T follicular helper cell (primary cell): ENCODE data around the gene LRRC3.

Source experiments
- DNase-seq: peaks from one replicate; pipeline ENCODE4 v3.0.0-alpha.2; 2020; ENCODE audit warnings: low read depth

Gene LRRC3

GRCh38 chr21:44456915-44457736 is 1.8 kb downstream of the LRRC3 start:
- no peak for DNase-seq

DNA sequence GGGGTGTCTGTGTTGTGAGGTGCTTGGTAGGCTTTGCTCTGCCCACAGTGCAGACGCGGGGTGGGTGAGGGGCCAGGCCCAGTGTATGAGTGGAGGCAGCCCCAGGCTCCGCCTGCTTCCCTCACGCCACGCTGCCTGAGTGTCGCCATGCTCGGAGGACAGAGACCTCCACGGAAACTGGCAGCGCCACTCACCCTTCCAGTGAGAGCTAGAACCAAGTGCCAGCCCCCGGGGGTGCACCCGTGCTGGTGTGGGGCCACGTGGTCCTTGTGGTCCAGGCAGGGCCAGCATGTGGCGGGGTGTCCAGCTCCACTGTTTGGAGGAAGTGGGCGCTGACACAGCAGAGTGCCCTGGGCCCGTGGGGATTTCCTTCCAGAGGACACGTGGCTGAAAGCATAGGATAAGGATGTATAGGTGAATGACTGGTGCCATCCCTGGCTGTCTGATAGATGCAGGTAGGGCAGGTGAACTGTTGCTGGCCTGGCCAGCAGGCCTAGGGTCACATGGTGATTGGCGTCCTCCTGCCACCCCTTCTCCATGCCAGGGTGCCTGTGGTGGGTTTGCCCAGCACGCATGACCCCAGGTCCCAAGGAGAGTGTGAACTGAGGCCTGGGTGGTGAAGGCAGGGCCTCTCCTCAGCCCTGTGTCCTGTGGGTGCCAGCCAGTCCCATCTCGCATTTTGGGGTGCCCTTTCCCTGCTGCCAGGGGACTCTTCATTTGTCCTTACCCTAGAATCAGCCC is 3.8 kb downstream of the LRRC3 start:
- no peak for DNase-seq

DNA sequence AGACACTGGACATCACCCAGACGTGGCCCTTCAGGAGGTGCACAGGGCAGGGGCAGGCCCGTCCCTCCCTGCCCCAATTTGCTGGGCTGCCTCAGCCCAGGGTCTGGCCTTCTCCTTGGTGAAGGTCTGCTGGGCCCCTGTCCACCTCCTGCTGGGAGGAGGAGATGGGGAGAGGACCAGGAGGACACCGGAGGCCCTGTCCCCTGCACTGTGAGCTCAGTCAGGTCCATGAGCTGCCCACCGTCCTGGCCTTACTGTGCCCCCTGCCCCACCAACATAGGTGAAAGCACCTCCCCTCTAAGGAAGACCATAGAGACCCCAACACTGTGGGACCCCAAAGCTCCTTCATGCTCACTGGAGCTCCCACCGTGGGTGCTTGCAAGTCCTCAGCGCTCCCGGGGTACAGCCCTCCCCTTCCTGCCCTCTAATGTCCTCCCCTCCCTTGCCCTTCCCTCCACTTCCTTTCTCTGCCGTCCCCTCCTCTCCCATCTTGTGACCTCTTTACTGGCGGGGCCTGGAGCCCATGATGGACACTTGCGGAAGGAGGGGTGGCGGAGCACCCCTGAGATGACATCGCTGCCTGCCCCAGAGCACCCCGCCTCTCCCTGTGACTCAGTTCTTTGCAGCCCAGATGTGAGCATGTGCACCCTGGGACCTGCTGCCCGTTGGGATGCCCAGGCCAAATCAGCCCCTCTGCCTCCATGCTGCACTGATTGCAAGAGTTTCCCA is 4.6 kb downstream of the LRRC3 start:
- DNase-seq: no peak

GRCh38 chr21:44460441-44460755 is 5.1 kb downstream of the LRRC3 start:
- no peak for DNase-seq

DNA sequence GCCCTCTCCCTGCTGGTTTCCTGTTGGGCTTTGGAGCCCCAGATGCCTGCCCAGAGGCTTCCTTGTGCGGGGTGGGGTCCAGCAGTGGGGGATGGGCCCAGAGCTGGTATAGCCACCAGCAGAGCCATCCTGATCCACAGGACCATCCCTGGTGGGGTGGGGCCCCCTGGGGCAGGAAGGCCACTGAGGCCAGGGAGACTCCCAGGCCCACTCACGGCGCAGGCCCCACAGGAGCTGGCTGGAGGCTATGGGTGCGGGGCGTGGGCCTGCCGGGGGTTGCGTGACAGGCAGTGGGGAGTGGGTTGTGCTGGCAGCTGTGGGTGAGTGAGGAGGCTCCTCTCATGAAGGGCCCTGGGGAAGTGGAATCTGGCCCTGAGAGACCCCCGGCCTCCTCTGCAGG is 5.7 kb downstream of the LRRC3 start:
- DNase-seq: no peak

- no peak for DNase-seq
Observed at GRCh38 chr21:44461464-44462001, 6.2 kb downstream of the LRRC3 start.

DNA sequence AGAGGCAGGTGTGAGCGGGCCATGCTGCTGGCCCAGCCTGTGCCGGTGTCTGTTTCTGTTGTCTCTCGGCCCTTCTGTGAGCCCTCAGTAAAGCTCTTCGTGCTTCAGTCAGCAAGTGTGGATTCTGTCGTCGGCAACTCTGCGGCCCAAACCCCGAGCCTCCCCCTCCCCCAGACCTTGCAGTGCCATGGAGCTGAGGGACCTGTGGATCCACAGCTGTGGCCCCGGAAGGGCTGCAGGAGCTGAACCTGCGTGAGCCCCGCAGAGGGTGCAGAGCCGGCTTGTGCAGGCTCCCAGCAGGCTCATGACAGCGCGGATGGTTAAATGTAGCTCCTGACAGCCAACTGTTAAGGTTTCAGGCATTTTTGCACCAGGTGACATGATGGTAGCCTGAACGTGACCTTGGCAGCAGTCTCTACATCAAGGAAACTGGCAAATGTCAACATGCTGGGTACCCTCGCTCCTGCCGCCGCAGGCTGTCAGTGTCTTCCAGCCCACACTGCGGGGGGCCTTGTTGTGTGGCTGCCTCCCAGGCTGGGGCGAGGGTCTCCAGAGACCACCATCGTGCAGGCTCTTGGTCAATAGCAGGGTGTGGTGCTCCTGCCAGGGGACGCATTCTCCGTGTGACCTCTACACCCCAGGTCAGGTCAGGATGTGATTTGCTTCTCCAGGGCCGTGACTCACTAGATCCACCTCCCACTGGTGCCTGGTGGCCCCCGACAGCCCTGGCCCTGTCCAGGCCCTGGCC is 7.0 kb downstream of the LRRC3 start:
- no peak for DNase-seq

DNA sequence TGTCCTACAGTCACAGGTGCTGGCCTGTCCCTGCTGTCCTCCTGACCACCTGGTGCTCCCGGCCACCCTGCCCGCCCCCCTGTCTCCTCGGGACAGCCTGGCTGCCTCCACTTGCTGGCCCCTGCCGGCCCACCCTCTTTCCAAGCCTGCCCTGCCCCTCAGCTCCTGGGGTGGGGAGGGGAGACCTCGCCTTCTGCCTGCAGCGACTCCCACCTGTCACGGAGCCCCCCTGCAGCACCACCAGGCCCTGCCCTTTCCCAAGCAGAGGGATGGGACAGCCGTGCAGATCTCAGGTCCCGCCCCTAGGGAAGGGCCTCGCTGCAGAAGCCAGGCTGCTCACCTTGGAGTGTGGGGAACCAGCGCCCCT is 7.5 kb downstream of the LRRC3 start:
- DNase-seq: no peak

- DNase-seq: no peak
Observed at GRCh38 chr21:44463724-44464123, 8.4 kb downstream of the LRRC3 start.

GRCh38 chr21:44464351-44464750 is 9.0 kb downstream of the LRRC3 start:
- no peak for DNase-seq

GRCh38 chr21:44466351-44466954 is 11.1 kb downstream of the LRRC3 start:
- DNase-seq: no peak

DNA sequence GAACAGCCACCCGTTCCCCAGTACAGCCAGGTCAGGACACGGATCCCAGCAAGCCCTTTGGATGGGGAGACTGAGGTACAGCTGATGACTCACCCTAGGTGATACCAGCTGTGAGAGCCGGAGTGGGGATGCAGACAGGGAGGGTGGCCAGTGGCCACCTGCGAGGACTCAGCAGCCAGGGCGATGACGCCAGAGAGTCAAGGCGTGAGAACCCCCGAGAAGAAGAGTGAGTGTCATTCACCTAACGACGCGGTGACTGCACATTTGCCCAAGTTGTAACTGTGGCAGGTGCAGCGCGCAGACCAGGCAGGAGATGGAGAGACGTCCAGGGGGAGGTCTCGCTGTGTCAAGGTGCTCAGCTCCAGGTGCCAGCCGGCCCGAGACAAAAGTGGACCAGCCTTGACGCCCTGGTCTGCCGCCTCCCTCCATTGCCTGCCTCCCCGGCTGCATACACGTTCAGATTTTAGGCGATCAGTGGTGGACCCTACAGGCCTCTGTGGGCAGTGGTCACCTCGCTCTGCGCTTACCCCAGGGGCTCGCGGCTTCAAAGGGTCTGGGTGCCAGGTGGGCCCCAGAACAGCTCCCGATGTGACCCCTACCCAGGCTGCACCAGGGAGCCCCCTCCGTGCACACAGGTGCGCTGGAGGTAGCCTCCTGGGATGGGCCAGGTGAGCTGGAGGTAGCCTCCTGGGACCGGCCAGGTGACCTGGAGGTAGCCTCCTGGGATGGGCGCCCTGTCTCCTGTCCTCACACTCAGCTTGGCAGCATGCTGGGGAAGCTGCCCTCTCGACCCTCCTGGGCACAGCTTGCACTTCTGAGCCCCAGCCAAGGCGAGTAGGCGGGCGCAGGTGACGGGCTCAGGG is 11.9 kb downstream of the LRRC3 start:
- no peak for DNase-seq

GRCh38 chr21:44467859-44468195 is 12.5 kb downstream of the LRRC3 start:
- DNase-seq: no peak

- no peak for DNase-seq
Observed at GRCh38 chr21:44471341-44471740, 16.0 kb downstream of the LRRC3 start.

GRCh38 chr21:44471996-44472395 is 16.7 kb downstream of the LRRC3 start:
- no peak for DNase-seq

DNA sequence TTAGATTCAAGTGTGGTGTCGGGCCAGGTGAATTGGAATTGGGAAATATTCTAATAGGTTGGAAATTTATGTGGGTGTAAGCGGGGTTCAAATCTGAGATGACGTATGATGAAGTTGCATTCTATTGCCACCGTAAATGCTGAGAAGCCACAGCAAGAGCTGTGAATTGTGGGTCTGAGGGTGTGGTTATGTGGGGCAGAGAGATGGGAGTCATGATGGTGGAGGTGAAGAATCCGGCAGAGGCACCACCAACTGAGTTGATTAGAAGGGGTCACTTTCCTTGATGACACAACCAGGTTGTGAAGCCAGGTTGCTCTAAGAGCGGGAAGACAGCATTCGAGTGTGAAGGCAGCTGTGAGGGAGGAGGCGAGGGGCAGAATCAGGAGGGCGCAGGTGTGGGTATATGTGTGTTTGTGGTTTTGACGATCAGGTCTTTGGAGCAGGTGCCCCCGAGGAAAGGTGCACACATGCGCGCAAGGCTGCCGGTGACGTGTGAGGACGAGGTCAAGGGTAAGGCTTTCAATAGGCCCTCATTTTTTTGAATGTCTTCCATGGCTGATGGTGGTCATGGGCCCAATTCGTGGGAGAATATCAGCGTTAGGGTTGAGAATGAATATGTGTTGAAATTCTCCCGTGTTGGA is 18.7 kb downstream of the LRRC3 start:
- DNase-seq: no peak

- no peak for DNase-seq
Observed at GRCh38 chr21:44475266-44475845, 20.0 kb downstream of the LRRC3 start.

- DNase-seq: no peak
Observed at GRCh38 chr21:44477131-44477530, 21.8 kb downstream of the LRRC3 start.

DNA sequence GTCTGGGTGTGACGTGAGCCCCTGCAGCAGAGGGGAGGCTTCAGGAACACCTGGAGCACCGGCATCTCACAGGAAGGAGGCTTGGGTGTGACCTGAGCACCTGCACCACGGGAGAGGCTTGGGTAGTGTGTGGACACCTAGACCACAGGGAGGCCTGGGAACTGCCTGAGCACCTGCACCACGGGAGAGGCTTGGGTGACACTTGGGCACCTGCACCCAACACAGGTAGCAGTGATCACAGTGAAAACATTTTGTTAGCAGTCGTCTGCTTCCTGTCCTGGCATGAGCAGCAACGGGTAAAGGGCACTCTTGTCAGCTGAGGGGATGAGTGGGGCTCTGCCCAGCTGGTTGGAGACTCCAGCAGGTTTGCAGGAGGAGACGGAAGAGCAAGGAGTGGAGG is 22.4 kb downstream of the LRRC3 start:
- no peak for DNase-seq
